ENCODE measurements around the gene WWTR1. TPM values are rescaled to one million over a fixed set of nuclear protein-coding genes. Genes with fewer than 3 reads are reported as not detected.

Gene WWTR1
- total RNA-seq, 1 experiment from 2014 or later = 24.4 TPM

- Mint-ChIP-seq H3K4me1 (peaks cover 24 to 30% of the 10 kb centered on the region in 2 experiments), H3K27ac (peak overlapping the region in 1 of 3 experiments; percentile 74; a peak in 1 of 7 replicates)
- H3K4me1 ChIP-seq (ENCODE audit: insufficient read depth, low read length) = no peaks in the 10 kb centered on the region; the same call in 1 of the 2 replicates
These were observed 23.8 kb downstream of the WWTR1 start for GRCh38 chr3:149634072-149634471.

More at GRCh38 chr3:149634072-149634471, 23.8 kb downstream of the WWTR1 start:
- Histone ChIP-seq H4K91ac (ENCODE audit: insufficient read length, low read depth, low read length) (no peak overlapping the region), H3K23ac (ENCODE audit: insufficient read length, low read depth, low read length) (no peak overlapping the region), H3K79me1 (ENCODE audit: insufficient read depth, low read depth, low read length, poor library complexity, severe bottlenecking) (peaks cover 3% of the 10 kb centered on the region), H3K9ac (ENCODE audit: extremely low read depth, insufficient read length, low read length) (no peak overlapping the region), H3K4me2 (ENCODE audit: insufficient read depth, insufficient read length, low read length) (no peak overlapping the region), H3K4ac (ENCODE audit: low read depth, low read length) (no peak overlapping the region), H3K9me3 (ENCODE audit: control insufficient read depth, low read depth, low read length) (no peaks in the 10 kb centered on the region), H2BK5ac (ENCODE audit: insufficient read length, low read length) (no peak overlapping the region), H3K23me2 (ENCODE audit: insufficient read length, low read depth, low read length, poor library complexity, severe bottlenecking) (no peaks in the 10 kb centered on the region), H3K27ac (ENCODE audit: insufficient read length, low read depth, low read length) (no peak overlapping the region), H2BK20ac (ENCODE audit: low read depth, low read length, poor library complexity, severe bottlenecking) (no peak overlapping the region), H3K79me2 (ENCODE audit: insufficient read depth, low read length) (peaks cover 4% of the 10 kb centered on the region; the same call in 1 of the 2 replicates), H2BK15ac (ENCODE audit: low read depth, low read length) (no peak overlapping the region), H3K14ac (ENCODE audit: insufficient read depth, low read length) (no peak overlapping the region), H3K56ac (ENCODE audit: insufficient read length, low read depth, low read length) (no peak overlapping the region), H2AFZ (ENCODE audit: low read length) (no peak overlapping the region), H3K27me3 (ENCODE audit: insufficient read depth, low read length) (no peaks in the 10 kb centered on the region), H3K18ac (ENCODE audit: insufficient read length, low read depth, low read length) (no peak overlapping the region), H4K20me1 (ENCODE audit: control insufficient read depth, insufficient read depth, insufficient read length) (no peaks in the 10 kb centered on the region), H3T11ph (ENCODE audit: low read length) (no peak overlapping the region), H2BK12ac (ENCODE audit: insufficient read length, low read depth, low read length) (no peak overlapping the region), H4K5ac (ENCODE audit: insufficient read length, low read depth, low read length) (no peak overlapping the region), H2BK120ac (ENCODE audit: low read depth, low read length, poor library complexity, severe bottlenecking) (no peak overlapping the region), H2AK5ac (ENCODE audit: insufficient read length, low read length) (no peak overlapping the region), H4K8ac (replicated peaks; ENCODE audit: insufficient read length, low read depth, low read length) (no peak overlapping the region)
- H3K9me3 Mint-ChIP-seq = no peaks in the 10 kb centered on the region; a peak in 1 of 5 replicates
- H3K36me3 Mint-ChIP-seq (ENCODE audit: insufficient read depth in 1 of 3, low read depth in 3 of 3) = peaks cover 2 to 12% (median 7%) of the 10 kb centered on the region in 3 experiments; a peak in 4 of 7 replicates
- H3K27me3 Mint-ChIP-seq (ENCODE audit: low read depth) = no peaks in the 10 kb centered on the region
- H3K4me3 Mint-ChIP-seq = no peak overlapping the region
- no peak for TF ChIP-seq CTCF (conservative IDR thresholded peaks at IDR 0.05)
- DNase-seq = no peak
- WGBS (ENCODE audit: extremely low coverage, insufficient read length, low lambda C conversion rate) = no CpG with 5 or more reads among the region's 4 CpGs
